GM19240 (cell line): ENCODE data around the gene NDFIP2.

Experiments used
- DNase-seq: peaks from one replicate; pipeline ENCODE4 v3.0.0; 2011; ENCODE audit warnings: low spot score; ENCODE audit not compliant: insufficient read length

Gene NDFIP2

DNA sequence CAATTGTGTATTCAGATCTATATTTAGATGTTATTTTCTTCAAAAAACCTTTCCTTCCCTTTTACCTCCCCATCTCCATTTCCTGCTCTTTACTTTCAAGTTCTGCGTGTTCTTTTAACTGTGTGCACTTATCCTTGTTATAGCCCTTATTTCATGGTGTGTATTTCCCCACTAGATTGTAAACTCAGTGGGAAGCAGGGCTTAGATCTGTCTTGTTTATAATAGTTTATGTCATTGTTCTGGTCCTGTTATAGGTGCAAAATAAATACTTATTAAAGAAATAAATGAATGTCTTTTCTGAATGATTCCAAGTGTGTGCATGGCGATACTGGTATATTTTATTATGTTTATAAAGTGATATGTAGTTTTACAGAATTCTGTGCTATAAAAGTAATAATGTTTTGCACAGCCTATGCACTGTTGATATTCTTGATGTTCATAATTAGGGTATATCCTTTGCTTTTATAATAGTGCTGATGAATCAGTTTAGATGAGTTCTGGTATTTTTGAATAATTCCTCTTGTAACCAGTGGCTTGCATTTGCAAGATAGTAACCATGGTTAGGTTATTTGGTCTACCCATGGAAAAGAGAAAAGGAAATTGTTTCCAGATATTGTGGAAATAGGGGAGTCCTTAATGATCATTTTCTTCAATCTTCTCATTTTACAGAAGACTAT, 12.1 kb downstream of the NDFIP2 start:
- no peak for DNase-seq

DNA sequence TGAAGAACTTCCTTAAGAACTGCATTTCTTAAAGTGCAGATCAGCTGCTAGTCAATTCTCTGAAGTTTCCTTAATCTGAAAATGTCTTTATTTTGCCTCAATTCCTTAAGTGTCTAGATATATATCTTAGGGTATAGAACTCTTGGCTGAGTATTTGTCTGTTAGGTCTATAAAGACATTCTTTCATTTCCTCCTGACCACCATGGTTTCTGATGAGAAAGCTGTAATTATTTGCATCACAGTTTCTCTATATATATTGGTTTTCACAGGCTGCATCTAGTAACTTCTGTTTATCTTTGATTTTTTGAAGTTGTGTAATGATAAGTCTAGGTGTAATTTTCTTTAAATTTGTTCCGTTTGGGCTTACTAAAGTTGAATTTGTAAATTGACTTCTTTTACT, 15.2 kb downstream of the NDFIP2 start:
- no peak for DNase-seq

DNA sequence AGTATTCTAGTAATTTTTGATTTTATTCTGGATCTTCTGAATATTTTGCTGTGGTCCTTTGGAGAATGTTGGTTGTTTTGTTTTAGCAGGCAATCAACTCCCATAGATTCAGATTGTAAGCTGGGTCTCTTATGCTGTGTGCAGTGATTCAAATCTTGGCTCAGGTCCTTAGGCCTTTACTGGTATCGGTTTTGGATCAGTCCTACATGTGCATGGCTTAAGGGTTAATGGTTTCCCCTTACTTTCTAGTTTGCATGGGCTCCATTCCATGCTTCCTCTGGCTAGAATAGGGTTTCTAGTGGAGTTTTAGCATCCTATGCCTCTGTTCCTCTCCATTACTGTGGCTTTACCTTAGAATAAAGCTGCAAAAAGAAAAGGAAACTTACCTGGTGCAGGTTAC, 16.1 kb downstream of the NDFIP2 start:
- DNase-seq: no peak

DNA sequence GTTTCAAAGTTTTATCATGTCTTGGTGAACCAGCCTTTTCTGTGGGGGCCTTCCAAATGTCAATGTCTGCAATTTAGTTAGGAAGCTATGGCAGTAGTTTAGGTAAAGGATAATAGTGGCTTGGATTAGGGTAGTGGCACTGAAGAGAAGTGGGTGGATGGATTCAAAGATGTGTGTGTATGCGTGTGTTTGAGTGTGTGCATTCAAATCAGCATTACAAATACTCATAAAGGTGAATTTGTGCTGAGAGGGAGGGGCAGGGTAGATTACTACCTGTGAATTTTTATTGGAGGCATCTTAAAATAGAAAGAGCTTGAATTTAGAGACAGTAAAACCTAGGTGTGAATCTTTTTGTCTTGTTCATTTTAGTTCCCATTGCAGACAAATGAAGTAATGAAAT, 16.9 kb downstream of the NDFIP2 start:
- no peak for DNase-seq

DNA sequence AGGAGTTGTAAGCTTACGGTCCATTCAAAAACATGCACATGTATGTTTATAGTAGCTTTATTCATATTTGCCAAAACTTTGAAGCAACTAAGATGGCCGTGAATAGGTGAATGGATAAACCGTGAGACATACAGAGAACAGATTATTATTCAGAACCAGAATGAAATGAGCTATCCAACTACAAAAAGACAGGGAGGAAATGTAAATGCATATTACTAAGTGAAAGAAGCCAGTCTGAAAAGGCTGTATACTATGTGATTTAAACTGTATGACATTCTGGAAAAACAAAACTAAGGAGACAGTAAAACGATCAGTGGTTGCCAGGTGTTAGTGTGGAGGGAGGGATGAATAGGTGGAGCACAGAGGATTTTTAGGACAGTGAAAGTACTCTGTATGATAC, 19.9 kb downstream of the NDFIP2 start:
- no peak for DNase-seq

DNA sequence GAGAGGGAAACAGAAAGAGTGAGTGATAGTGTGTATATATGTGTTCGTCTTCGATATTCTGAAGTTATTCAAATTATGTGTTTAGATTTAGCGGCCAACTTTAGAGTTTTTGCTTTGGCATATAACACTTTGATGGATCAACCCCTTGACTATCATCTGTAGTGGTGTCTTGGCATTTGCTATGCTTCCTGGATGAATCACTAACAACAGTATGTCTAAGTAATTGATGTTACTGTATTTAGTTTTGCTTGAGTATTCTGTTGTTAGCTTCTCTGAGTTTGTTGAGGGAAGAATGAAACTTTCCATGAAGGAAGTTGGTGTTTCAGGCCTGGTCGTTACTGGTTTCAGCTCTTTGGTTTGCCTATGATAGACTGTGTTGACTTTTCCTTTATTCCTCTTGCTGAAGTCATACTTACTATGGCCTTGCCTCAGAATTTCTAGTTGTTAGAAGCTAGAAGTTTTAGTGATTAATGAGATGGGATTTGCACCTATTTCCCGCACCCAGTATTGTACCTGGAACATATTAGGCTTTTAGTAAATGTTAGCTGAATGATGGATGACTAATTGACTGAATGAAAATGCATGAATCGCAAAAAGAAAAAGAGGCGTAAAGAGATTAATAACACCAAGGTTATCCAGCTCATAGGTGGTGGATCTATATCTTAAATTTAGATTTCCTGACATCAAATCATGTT, 20.7 kb downstream of the NDFIP2 start:
- no peak for DNase-seq

DNA sequence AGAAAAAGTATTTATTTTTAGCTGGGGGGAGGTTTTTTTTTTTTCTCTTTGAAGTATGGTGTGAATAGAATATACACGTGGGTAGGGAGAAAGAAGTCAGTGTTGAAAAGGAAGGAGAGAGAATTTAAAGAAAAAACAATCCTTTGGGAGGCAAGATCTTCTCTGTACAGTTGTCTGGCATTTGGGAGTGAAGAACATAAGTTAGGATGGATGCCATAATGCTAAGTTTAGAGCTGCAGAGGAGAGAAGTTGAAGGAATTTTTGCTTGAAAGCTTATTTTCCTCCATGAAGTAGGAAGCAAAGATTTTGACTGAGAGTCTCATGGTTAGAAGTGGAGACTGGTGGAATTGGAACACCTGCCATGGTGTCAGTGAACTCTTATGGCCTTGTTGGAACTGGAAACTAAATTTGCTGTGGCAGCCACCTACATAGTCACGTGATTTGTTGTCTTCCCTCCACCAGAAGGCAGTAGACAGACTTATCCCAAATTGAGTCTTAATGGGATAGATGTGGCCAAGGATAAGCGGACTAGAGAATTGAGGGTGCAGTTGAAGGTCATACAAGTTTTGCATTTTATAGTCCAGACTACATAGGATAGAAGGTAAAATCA, 22.0 kb downstream of the NDFIP2 start:
- DNase-seq: no peak

DNA sequence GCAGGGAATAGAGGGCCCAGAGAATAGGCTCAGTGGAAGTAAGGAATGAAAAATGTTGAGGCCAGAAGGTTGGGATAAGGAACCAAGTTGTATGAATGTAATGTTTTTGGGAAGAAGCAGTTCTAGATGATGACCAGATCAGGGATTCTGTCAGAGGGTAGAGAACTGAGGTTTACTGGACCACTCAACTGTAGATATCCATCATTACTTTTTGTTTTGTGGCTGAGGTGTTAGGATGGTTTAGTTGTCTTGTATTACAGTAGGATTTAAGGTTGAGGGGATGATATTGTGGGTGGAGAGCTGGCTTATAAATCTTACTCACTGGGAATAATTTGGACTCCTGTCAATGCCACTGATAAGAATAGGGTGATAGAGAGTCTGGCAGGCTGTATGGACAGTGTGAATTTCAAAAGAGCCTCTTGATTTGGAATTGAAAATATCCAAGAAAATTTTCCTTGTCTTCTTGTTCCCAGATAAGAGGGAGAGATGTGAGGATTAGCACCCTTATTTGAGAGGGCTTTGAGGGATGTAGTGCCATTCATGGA, 22.6 kb downstream of the NDFIP2 start:
- DNase-seq: no peak

DNA sequence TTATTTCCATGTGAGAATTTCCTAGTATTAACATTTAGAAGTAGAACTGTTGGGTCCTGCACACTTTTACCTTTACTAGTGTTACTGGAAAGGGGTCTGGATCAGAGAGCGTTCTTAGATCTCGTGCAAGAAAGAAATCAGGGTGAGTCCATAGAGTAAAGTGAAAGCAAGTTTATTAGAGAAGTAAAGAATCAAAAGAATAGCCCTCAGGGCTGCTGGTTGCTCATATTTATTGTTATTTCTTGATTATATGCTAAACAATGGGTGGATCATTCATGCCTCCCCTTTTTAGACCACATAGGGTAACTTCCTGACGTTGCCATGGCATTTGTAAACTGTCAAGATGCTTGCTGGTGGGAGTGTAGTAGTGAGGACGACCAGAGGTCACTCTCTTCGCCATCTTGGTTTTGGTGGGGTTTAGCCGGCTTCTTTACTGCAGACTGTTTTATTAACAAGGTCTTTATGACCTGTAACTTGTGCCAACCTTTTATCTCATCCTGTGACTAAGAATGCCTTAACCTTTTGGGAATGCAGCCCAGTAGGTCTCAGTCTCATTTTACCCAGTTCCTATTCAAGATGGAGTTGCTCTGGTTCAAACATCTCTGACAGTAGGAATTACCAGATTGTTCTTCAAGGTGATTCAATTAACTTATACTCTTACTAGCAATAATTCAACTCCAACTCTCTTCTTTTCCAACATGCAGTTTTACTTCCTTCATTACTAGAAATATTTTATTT, 27.4 kb downstream of the NDFIP2 start:
- no peak for DNase-seq

DNA sequence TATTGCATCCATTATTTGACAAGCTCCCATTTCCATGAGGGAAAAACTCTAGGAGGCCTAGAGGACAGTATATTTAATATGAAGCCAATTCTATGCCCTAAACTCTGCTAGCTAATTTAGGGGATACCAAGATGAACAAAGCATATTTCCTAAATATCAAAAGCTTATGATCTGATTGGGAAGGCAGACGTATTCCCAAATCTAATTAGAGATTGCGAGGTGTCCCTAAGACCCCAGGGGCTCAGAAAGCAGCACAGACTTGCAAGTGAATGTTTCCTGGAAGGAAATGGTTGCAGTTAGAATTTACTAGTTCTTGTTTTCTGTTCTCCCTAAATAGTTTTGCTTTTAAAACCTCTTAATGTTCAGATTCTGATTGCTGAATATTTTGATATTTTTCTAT, 30.7 kb downstream of the NDFIP2 start:
- no peak for DNase-seq

DNA sequence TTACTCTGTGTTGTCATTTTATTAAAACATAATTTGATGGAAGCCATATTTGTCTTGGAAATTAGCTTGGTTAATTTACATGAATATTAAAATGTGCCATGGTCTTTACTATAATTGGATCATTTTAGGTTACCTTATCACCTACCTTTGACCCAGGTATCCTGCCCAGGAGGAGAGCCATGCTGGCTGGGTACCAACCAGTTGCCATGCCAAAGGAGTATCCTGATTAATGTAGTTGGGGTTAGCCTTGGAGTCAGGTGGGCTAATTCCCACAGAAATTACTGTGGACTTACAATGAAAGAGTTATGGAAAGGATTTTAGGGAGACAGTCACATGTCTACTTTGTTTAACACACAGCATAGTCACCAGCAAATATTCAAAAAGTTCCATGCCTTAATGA, 32.0 kb downstream of the NDFIP2 start:
- DNase-seq: no peak

DNA sequence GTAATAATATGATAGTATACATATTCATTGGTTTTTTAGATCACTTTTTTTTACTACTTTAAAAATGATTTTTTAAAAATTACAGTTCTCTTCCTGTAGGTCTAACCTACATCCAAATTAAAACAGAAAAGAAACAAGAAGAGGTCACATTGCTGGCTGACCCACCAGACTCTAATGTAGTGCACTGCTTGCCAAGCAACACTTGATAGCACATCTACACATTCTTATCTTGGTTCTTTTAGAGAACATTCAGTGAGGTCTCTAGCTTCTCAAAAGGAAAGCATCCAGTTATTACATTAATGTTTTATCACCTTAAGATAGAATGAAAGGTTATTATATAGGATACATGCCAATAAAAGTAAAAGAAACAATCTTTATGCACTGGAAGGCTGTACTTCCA, 35.6 kb downstream of the NDFIP2 start:
- no peak for DNase-seq

DNA sequence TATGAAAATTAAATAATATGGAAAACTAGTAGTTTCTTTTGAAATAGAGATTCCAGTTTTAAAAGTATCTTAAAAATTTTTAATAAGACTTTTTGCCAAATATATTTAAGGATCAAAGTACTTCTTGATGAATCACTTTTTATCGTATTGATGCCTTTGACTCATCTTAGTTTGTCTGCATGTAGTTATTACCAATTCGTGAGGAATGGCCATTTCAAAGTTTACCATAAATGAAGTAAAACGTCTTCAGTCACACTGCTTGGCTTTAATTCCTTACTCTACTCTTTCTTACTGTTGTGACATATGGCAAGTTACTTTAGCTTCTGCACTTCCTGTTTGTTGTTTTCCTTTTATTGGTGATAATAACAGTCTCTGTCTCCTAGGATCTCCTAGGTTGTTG, 38.3 kb downstream of the NDFIP2 start:
- no peak for DNase-seq

DNA sequence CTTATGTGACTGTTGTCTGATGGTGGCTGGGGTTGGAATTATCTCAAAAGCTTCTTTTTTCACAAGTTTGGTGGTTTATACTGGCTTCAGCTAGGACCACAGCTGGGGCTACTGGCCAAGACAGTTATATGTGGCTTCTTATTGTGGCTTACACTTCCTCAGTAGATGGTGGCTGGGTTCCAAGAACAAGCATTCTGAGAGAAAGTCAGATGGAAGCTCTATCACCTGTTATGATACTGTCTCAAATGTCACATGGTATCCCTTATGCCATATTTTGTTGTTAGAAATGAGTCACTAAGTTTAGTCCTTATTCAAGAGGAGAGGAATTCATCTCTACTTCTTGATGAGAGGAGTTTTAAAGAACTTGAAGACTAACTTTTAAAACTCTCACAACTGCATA, 41.6 kb downstream of the NDFIP2 start:
- DNase-seq: peak; percentile 1

DNA sequence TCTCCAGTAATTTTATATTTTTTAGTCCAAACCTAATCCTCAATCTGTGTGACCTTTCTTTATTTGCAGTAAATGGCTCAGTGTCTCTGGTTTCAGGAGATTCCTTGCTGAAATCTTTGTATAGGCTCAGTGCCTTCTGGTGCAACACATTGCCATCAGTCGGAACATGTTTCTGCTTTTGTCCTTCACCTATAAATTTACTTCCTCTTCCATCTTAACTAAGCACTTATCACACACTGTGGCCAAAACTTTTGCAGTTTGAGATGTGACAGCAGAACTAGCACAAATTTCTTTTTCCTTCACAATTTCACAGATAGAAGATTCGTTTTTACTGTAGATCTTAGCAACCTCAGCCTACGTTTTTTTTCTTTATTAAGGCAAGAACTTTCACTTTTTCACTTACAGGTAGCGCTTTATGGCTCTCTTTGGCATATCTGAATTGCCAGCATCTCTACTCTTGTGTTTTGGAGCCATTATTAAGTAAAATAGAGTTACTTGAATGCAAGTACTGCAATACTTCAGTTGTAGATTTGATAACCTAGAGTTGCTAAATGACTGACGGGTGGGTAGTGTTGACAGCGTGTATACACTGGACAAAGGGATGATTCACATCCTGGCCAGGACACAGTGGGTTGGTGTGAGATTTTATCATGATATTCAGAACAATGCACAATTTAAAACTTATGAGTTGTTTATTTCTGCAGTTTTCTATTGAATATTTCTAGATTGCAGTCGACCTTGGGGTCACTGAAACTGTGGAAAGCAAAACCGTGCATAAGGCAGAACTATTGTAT, 44.3 kb downstream of the NDFIP2 start:
- no peak for DNase-seq

DNA sequence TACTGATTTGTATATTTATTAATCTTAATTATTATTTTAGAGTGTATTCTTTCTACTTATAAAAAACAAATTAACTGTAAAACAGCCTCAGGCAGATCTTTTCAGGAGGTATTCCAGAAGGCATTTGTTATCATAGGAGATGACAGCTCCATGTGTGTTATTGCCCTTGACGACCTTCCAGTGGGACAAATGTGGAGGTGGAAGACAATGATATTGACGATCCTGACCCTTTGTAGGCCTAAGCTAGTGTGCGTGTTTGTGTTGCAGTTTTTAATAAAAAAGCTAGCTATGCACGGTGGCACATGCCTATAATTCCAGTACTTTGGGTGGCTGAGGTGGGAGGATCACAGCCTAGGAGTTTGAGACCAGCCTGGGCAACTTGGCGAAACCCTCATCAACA, 46.7 kb downstream of the NDFIP2 start:
- DNase-seq: no peak

DNA sequence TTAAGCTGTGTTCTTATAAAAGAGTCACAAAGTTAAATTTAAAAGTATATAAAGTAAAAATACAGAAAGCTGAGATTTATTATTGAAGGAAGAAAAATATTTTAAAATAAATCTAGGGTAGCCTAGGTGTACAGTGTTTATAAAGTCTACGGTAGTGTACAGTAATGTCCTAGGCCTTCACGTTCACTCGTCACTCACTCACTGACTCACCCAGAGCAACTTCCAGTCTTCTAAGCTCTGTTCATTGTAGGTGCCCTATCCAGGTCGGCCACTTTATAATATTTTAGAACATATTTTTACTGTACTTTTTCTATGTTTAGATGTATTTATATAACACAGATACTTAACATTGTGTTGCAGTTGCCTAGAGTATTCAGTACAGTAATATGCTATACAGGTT, 47.4 kb downstream of the NDFIP2 start:
- DNase-seq: no peak

DNA sequence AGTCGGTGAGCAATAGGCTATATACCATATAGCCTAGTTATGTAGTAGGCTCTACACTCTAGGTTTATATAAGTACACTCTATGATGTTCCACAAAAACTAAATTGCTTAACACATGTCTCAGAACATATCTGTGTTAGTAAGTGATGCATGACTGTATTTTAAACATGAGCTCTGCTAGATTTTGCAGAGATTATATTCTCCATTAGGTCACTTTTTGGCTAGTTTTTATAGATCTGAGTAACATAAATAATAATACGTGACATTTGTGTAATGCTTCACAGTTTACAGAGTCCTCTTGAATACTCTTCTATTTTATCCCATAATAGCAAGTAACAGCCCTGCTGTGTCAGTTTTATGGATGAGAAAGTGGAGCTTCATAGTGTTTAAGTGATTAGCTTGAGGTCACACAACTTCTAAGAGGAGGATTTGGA, 47.8 kb downstream of the NDFIP2 start:
- DNase-seq: no peak

DNA sequence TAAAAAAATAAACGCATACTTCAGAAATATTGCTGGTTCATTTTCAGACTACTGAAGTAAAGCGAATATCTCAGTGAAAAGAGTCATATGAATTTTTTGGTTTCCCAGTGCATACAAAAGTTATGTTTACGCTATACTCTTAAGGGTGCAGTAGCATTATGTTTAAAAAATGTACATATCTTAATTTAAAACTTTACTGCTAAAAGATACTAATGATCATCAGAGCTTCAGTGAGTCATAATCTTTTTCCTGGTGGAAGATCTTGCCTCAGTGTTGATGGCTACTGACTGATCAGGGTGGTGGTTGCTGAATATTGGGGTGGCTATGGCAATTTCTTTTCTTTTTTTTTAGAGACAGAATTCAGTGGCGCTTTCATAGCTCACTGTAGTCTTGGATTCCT, 48.9 kb downstream of the NDFIP2 start:
- no peak for DNase-seq

DNA sequence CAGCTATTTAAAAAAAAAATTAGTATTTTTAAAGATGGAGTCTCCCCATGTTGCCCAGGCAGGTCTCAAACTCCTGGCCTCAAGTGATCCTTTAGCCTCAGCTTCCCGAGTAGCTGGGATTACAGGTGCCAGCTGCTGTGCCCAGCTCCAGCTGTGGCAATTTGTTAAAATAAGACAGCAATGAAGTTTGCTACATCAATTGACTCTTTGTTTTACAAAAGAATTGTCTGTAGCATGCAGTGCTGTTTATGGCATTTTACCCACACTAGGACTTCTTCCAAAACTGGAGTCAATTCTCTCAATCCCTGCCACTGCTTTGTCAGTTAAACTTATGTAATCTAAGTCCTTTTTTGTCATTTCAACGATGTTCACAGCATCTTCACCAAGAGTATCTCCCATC, 49.3 kb downstream of the NDFIP2 start:
- no peak for DNase-seq
